ENCODE data around the gene PALD1.

Gene PALD1

DNA sequence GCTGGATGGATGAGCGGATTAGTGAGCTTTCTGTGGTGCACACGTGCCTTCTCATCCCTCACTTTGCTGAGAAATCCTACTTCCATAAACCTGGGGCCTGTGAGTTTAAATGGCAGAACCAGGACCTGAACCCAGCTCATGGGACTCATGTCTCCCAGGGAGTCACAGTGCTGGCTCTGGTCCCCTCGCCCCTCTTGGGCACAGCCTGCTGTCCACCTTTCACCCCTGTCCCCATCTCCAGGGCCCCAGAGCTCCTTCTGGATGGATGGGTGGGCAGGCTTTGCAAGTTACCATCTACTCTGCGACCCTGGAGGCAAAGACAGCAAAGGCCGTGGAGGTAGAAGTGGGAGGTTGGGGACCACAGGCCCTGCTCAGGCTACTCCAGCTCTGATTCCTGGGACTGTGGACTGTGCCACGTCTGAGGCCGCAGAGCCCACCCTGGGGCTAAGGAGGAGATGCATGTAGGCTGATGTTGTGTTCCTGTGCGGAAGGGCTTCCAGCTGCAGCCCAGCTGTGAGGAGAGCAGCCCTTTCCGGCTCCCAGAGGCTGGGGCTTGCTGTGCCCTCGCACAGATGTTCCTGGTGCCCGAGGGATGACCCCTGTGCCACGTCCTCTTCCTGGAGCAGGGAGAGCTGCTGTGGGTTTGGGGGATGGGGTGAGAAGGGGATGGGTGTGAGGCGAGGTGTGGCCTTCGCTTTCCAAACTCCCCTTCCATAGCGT is 83.6 kb downstream of the PALD1 start:
- WGBS (ENCODE audit: insufficient coverage, insufficient read length) = no CpG with 5 or more reads among the region's 15 CpGs
- H3K27ac ChIP-seq (ENCODE audit: low read length) = no peak overlapping the region
- H3K4me3 ChIP-seq (ENCODE audit: low read length) = no peak overlapping the region
- H3K9me3 ChIP-seq (ENCODE audit: control insufficient read depth, insufficient read depth, low read length) = no peaks in the 10 kb centered on the region
- 0 out of 2 replicates have a peak, but pooled peaks cover 1% of the 10 kb centered on the region for H3K4me1 ChIP-seq (ENCODE audit: control insufficient read depth, insufficient read depth, low read length)
- H3K27me3 ChIP-seq (ENCODE audit: control insufficient read depth, insufficient read depth, low read length) = no peaks in the 10 kb centered on the region
- H3K36me3 ChIP-seq (ENCODE audit: control insufficient read depth, insufficient read depth, low read length) = peaks cover 7% of the 10 kb centered on the region; the same call in 1 of the 2 replicates
- no peak for DNase-seq (ENCODE audit: low read depth, low spot score)

DNA sequence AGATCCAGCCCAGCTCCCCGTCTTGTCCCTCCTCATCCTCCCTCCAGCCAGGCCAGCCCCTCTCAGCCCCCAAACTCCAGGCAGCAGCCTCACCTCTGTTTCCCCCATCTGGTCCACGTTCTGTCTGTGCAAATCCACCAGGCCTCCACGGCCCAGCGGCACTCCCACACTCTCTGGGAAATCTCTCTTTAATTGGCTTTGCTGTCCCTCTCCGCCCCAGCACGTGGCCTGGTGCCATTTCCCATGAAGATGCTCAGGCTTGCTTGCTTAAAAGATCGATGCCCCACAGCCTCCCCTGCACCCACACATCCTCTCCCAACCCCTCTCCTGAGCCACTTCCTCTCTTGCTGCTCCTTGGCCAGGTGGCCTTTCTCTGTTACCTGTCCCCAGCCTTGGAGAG is 84.7 kb downstream of the PALD1 start:
- no peaks in the 10 kb centered on the region for H3K9me3 ChIP-seq (ENCODE audit: control insufficient read depth, insufficient read depth, low read length)
- no peak overlapping the region for H3K27ac ChIP-seq (ENCODE audit: low read length)
- no CpG with 5 or more reads among the region's 7 CpGs for WGBS (ENCODE audit: insufficient coverage, insufficient read length)
- H3K4me1 ChIP-seq (ENCODE audit: control insufficient read depth, insufficient read depth, low read length) = 0 out of 2 replicates have a peak, but pooled peaks cover 1% of the 10 kb centered on the region
- H3K27me3 ChIP-seq (ENCODE audit: control insufficient read depth, insufficient read depth, low read length) = no peaks in the 10 kb centered on the region
- DNase-seq (ENCODE audit: low read depth, low spot score) = no peak
- no peak overlapping the region for H3K4me3 ChIP-seq (ENCODE audit: low read length)
- H3K36me3 ChIP-seq (ENCODE audit: control insufficient read depth, insufficient read depth, low read length) = peaks cover 10% of the 10 kb centered on the region

DNA sequence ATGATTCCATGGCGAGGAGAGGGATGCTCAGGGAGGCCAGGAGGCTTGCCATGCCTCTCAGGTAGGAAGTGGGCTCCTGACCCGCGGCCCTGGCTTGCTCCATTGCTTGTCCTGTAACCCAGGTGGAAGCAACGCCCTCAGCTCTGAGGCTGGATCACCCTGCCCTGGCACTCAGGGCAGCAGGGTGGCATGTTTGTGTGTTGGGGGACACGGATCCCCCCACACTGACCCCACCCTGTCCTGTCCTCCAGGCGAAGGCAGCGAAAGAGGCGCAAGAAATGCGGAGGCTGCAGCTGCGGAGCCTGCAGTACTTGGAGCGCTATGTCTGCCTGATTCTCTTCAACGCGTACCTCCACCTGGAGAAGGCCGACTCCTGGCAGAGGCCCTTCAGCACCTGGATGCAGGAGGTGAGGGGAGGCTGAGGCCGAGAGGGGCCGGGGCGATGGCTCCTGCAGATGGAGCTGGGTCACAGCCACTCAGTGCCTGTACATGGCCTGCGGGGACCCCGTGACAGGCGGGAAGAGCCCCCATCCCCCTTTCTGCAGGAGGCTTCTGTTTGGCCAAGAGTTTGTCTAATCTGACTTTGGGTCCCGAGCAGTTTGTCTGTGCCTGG is 85.7 kb downstream of the PALD1 start:
- no peak for DNase-seq (ENCODE audit: low read depth, low spot score)
- H3K9me3 ChIP-seq (ENCODE audit: control insufficient read depth, insufficient read depth, low read length) = no peaks in the 10 kb centered on the region
- H3K36me3 ChIP-seq (ENCODE audit: control insufficient read depth, insufficient read depth, low read length) = peaks cover 10% of the 10 kb centered on the region
- no CpG with 5 or more reads among the region's 21 CpGs for WGBS (ENCODE audit: insufficient coverage, insufficient read length)
- no peak overlapping the region for H3K4me3 ChIP-seq (ENCODE audit: low read length)
- no peaks in the 10 kb centered on the region for H3K27me3 ChIP-seq (ENCODE audit: control insufficient read depth, insufficient read depth, low read length)
- 0 out of 2 replicates have a peak, but pooled peaks cover 1% of the 10 kb centered on the region for H3K4me1 ChIP-seq (ENCODE audit: control insufficient read depth, insufficient read depth, low read length)
- H3K27ac ChIP-seq (ENCODE audit: low read length) = no peak overlapping the region

DNA sequence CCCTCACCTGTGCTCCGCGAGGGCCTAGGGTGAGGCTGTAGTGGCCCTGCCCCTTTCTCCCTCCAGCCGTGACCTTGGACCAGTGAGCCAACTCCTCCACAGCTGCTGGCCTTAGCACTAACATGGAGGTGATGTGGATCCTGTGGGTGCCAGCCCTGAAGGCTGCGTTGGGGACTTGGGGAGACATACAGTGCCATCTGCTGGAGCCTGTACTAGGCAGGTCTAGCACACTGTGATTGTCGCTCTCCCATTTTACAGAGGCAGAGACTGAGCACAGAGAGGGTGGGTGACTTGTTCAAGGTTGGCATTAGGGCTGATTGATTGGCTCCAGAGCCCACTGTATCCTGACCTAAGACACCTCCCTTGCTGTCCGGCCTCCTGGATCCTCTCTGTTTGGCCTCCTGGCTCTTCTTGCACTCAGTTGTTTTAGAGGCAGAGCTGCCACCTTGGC is 86.4 kb downstream of the PALD1 start:
- no peak for DNase-seq (ENCODE audit: low read depth, low spot score)

DNA sequence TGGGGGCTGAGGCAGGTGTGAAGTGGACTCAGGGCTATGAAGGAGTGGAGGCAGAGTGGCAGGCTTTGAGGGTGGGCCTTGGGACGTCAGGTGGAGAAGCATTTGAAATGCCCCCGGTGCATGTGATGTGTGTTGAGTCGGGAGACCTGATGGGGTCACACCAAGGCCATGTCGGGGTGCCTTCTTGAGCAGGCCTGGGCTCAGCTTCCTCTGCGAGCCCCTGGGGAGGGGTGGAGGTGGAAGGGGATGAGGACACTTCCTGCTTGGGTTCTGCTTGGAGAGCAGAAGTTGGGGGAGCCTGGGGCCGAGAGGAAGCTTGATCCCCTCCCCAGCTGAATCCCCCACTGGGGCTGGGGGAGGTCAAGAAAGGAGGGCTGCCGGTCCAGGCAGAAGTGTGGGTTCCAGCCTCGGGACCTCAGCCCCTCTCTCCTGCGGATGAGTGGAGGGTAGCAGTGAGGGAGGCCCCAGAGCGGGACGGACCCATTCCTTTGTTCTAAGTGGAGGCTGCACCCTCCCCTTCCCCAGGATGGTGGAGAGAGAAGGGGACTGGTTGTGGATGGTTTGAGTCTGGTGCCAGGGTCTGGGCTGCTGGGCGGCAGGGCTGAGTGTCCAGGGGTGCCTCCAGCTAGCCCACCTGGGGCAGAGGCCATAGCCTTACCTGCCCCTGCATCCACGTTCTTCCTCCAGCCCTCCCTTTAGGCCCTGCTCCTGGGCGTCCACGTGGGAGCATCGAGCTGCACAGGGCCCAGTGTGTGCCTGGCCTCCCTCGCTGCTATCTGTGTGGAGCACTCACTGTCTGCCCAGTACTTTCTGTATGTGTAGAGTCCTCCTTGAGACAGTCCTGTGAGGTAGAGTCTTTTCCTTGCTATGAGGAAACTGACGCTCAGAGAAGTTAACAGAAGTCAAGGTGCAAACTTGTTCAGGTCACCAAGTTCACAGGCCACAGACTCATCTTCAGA is 87.3 kb downstream of the PALD1 start:
- H3K4me3 ChIP-seq (ENCODE audit: low read length) = no peak overlapping the region
- no peaks in the 10 kb centered on the region for H3K27me3 ChIP-seq (ENCODE audit: control insufficient read depth, insufficient read depth, low read length)
- no peak for DNase-seq (ENCODE audit: low read depth, low spot score)
- 0 out of 2 replicates have a peak, but pooled peaks cover 1% of the 10 kb centered on the region for H3K4me1 ChIP-seq (ENCODE audit: control insufficient read depth, insufficient read depth, low read length)
- no CpG with 5 or more reads among the region's 18 CpGs for WGBS (ENCODE audit: insufficient coverage, insufficient read length)
- peaks cover 10% of the 10 kb centered on the region for H3K36me3 ChIP-seq (ENCODE audit: control insufficient read depth, insufficient read depth, low read length)
- no peaks in the 10 kb centered on the region for H3K9me3 ChIP-seq (ENCODE audit: control insufficient read depth, insufficient read depth, low read length)
- no peak overlapping the region for H3K27ac ChIP-seq (ENCODE audit: low read length)

More for the DNA sequence above, 86.4 kb downstream of the PALD1 start:
- no peak overlapping the region for H3K4me3 ChIP-seq (ENCODE audit: low read length)
- no peaks in the 10 kb centered on the region for H3K27me3 ChIP-seq (ENCODE audit: control insufficient read depth, insufficient read depth, low read length)
- H3K27ac ChIP-seq (ENCODE audit: low read length) = no peak overlapping the region
- H3K36me3 ChIP-seq (ENCODE audit: control insufficient read depth, insufficient read depth, low read length) = peaks cover 10% of the 10 kb centered on the region
- H3K4me1 ChIP-seq (ENCODE audit: control insufficient read depth, insufficient read depth, low read length) = 0 out of 2 replicates have a peak, but pooled peaks cover 1% of the 10 kb centered on the region
- H3K9me3 ChIP-seq (ENCODE audit: control insufficient read depth, insufficient read depth, low read length) = no peaks in the 10 kb centered on the region
- WGBS (ENCODE audit: insufficient coverage, insufficient read length) = no CpG with 5 or more reads among the region's 6 CpGs

DNA sequence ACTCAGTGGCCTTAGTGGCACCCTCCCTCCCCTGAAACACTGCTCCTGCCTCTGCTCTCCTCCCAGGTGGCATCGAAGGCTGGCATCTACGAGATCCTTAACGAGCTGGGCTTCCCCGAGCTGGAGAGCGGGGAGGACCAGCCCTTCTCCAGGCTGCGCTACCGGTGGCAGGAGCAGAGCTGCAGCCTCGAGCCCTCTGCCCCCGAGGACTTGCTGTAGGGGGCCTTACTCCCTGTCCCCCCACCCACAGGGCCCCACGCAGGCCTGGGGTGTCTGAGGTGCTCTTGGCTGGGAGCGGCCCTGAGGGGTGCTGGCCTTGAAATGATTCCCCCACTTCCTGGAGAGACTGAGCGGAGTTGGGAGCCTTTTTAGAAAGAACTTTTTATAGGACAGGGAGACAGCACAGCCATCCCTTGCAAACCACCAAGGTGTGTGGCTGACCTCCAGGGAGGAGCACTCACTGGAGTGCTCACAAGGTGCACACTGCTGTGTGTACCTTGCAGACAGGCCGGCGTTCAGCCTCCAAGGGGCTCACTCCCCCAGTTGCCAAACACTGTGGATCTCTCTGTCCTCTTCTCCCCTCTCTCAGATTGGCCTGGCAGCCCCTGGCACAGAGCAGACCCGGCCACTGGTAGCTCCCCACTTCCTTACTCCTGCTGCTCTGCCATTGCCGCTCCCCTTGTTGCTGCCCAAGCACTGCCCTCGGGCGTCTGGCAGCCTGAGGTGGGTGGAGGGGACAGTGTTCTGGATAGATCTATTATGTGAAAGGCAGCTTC is 88.1 kb downstream of the PALD1 start:
- Histone ChIP-seq H3K4me3 (ENCODE audit: low read length) (no peak overlapping the region), H3K27ac (ENCODE audit: low read length) (no peak overlapping the region), H3K27me3 (ENCODE audit: control insufficient read depth, insufficient read depth, low read length) (no peaks in the 10 kb centered on the region), H3K4me1 (ENCODE audit: control insufficient read depth, insufficient read depth, low read length) (0 out of 2 replicates have a peak, but pooled peaks cover under 1% of the 10 kb centered on the region), H3K36me3 (ENCODE audit: control insufficient read depth, insufficient read depth, low read length) (peaks cover 10% of the 10 kb centered on the region), H3K9me3 (ENCODE audit: control insufficient read depth, insufficient read depth, low read length) (no peaks in the 10 kb centered on the region)
- no CpG with 5 or more reads among the region's 18 CpGs for WGBS (ENCODE audit: insufficient coverage, insufficient read length)
- DNase-seq (ENCODE audit: low read depth, low spot score) = no peak

DNA sequence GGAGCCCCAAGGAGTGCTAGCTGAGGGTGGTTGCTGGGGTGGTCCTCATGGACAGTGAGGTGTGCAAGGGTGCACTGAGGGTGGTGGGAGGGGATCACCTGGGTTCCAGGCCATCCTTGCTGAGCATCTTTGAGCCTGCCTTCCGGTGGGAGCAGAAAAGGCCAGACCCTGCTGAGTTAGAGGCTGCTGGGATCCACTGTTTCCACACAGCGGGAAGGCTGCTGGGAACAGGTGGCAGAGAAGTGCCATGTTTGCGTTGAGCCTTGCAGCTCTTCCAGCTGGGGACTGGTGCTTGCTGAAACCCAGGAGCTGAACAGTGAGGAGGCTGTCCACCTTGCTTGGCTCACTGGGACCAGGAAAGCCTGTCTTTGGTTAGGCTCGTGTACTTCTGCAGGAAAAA is 89.0 kb downstream of the PALD1 start:
- DNase-seq (ENCODE audit: low read depth, low spot score) = no peak
- Histone ChIP-seq H3K4me1 (ENCODE audit: control insufficient read depth, insufficient read depth, low read length) (no peaks in the 10 kb centered on the region), H3K9me3 (ENCODE audit: control insufficient read depth, insufficient read depth, low read length) (no peaks in the 10 kb centered on the region), H3K27me3 (ENCODE audit: control insufficient read depth, insufficient read depth, low read length) (no peaks in the 10 kb centered on the region), H3K36me3 (ENCODE audit: control insufficient read depth, insufficient read depth, low read length) (peaks cover 10% of the 10 kb centered on the region), H3K4me3 (ENCODE audit: low read length) (no peak overlapping the region), H3K27ac (ENCODE audit: low read length) (no peak overlapping the region)
- no CpG with 5 or more reads among the region's 4 CpGs for WGBS (ENCODE audit: insufficient coverage, insufficient read length)

DNA sequence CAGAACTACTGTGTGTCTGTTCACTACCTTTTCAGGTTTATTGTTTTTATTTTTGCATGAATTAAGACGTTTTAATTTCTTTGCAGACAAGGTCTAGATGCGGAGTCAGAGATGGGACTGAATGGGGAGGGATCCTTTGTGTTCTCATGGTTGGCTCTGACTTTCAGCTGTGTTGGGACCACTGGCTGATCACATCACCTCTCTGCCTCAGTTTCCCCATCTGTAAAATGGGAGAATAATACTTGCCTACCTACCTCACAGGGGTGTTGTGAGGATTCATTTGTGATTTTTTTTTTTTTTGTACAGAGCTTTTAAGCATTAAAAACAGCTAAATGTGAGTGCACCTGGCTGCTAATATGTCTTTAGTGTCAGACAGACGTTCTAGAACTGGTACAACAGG is 89.5 kb downstream of the PALD1 start:
- no peaks in the 10 kb centered on the region for H3K4me1 ChIP-seq (ENCODE audit: control insufficient read depth, insufficient read depth, low read length)
- H3K36me3 ChIP-seq (ENCODE audit: control insufficient read depth, insufficient read depth, low read length) = peaks cover 10% of the 10 kb centered on the region
- WGBS (ENCODE audit: insufficient coverage, insufficient read length) = no CpG with 5 or more reads among the region's 3 CpGs
- no peak for DNase-seq (ENCODE audit: low read depth, low spot score)
- H3K27me3 ChIP-seq (ENCODE audit: control insufficient read depth, insufficient read depth, low read length) = no peaks in the 10 kb centered on the region
- H3K27ac ChIP-seq (ENCODE audit: low read length) = no peak overlapping the region
- H3K9me3 ChIP-seq (ENCODE audit: control insufficient read depth, insufficient read depth, low read length) = no peaks in the 10 kb centered on the region
- no peak overlapping the region for H3K4me3 ChIP-seq (ENCODE audit: low read length)

DNA sequence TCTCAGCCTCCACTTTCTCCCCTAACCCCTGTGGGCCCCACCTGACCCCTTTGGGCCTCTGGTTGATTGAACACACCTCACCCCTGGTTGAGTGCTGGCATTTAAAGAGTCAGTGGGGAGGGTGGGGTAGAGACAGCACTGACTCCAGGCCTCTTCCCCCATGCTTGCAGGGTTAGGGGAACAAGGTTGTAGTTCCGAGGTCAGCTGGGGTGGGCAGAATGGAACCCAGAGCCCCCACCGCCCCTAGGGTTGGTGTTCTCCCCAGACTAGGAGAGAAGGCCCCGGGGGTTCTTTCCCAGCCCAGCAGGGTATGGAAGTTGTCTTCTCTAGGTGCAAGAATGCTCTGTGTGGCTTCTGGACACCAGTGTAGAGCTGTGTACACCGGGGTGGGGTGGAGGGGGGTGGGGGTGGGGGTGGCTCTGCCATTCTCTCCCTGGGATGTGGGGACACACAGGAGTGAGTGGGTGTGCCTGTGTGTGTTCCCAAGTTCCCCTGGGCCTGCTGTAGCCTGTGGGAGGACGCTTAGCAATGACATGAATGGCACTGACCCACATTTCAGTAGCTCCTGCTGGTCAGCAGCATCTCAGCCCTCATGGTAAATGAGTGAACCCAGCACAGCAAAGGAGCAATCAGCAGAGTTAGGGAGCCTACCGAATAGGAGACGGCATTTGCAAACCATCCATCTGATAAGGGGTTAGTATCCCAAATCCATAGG is 90.4 kb downstream of the PALD1 start:
- no peak overlapping the region for H3K4me3 ChIP-seq (ENCODE audit: low read length)
- H3K4me1 ChIP-seq (ENCODE audit: control insufficient read depth, insufficient read depth, low read length) = no peaks in the 10 kb centered on the region
- no peaks in the 10 kb centered on the region for H3K9me3 ChIP-seq (ENCODE audit: control insufficient read depth, insufficient read depth, low read length)
- H3K27ac ChIP-seq (ENCODE audit: low read length) = no peak overlapping the region
- DNase-seq (ENCODE audit: low read depth, low spot score) = no peak
- no peaks in the 10 kb centered on the region for H3K27me3 ChIP-seq (ENCODE audit: control insufficient read depth, insufficient read depth, low read length)
- WGBS (ENCODE audit: insufficient coverage, insufficient read length) = no CpG with 5 or more reads among the region's 7 CpGs
- H3K36me3 ChIP-seq (ENCODE audit: control insufficient read depth, insufficient read depth, low read length) = peaks cover 10% of the 10 kb centered on the region
